Fibroblast of lung (primary cell): ENCODE results near the gene DPP6. TPM values are rescaled to one million over a fixed set of nuclear protein-coding genes. Genes with fewer than 3 reads are reported as not detected.

Source experiments
- DNase-seq, 2 donors: peaks; one replicate each; pipeline versions ENCODE4 v3.0.0 to v3.0.0-alpha.2; 2010; ENCODE audit warnings: low read depth in 2 of 2
- H2AFZ ChIP-seq: 2 replicates; pipeline ENCODE4 v1.5.1; 2012; ENCODE audit warnings: low read length, control low read depth, inconsistent platforms
- H3K27ac ChIP-seq: 2 replicates; pipeline ENCODE4 v1.5.1; 2011; ENCODE audit warnings: low read length, control low read depth; ENCODE audit not compliant: insufficient read depth
- H3K27me3 ChIP-seq: 2 replicates; pipeline ENCODE4 v1.5.1; 2011; ENCODE audit warnings: mild to moderate bottlenecking, low read length; ENCODE audit not compliant: control insufficient read depth, insufficient read depth
- H3K36me3 ChIP-seq: 2 replicates; pipeline ENCODE4 v1.5.1; 2011; ENCODE audit warnings: low read length; ENCODE audit not compliant: control insufficient read depth, insufficient read depth
- H3K4me1 ChIP-seq: 2 replicates; pipeline ENCODE4 v1.5.1; 2011; ENCODE audit warnings: low read length; ENCODE audit not compliant: control insufficient read depth, insufficient read depth; ENCODE audit errors: extremely low read depth
- H3K4me2 ChIP-seq: 2 replicates; pipeline ENCODE4 v1.5.1; 2011; ENCODE audit warnings: low read length, control low read depth; ENCODE audit not compliant: insufficient read depth; ENCODE audit errors: extremely low read depth
- H3K4me3 ChIP-seq, 4 experiments: fragments of 200-600 bp in 1 of 4; sonication (generic) in 1 of 4; replicated peaks in 1 of 4; 2 replicates each; pipeline ENCODE4 v1.5.1; 2011 to 2016; ENCODE audit warnings: low read length in 4 of 4, low read depth in 3 of 4, mild to moderate bottlenecking in 3 of 4, control low read depth in 2 of 4, inconsistent platforms in 1 of 4, mixed read lengths in 1 of 4; ENCODE audit not compliant: insufficient read depth in 1 of 4; ENCODE audit errors: control extremely low read depth in 1 of 4
- H3K79me2 ChIP-seq: 2 replicates; pipeline ENCODE4 v1.5.1; 2012; ENCODE audit warnings: mild to moderate bottlenecking, low read length, inconsistent platforms; ENCODE audit not compliant: control insufficient read depth, insufficient read depth
- H3K9ac ChIP-seq: 2 replicates; pipeline ENCODE4 v1.5.1; 2011; ENCODE audit warnings: mild to moderate bottlenecking, low read length, control low read depth; ENCODE audit not compliant: insufficient read depth
- H3K9me3 ChIP-seq: 2 replicates; pipeline ENCODE4 v1.5.1; 2012; ENCODE audit warnings: low read depth, low read length; ENCODE audit not compliant: control insufficient read depth, insufficient read depth
- H4K20me1 ChIP-seq: 2 replicates; pipeline ENCODE4 v1.5.1; 2011; ENCODE audit warnings: low read length; ENCODE audit not compliant: control insufficient read depth, insufficient read depth; ENCODE audit errors: extremely low read depth
- EZH2 ChIP-seq: IDR thresholded peaks from 2 replicates; pipeline ENCODE4 v1.5.1; 2012; ENCODE audit warnings: low read length, control low read depth, mild to moderate bottlenecking; ENCODE audit errors: missing control alignments
- polyA plus RNA-seq, 2 donors: library from polyadenylated mRNA; depleted of rRNA in 1 of 2; stranded (reverse) in 1 of 2; unstranded in 1 of 2; fragments of >200 nt; gene quantifications; 2 replicates each; pipeline ENCODE4 v1.2.1, GENCODE V29; 2011 to 2012; ENCODE audit warnings: missing spikeins in 1 of 2
- total RNA-seq: library from RNA; depleted of rRNA; stranded (reverse); fragments of >200 nt; gene quantifications from 2 replicates; pipeline ENCODE4 v1.2.1, GENCODE V29; 2014
- TF ChIP-seq, protein P1 (sequence below), 2 donors: IDR thresholded peaks in 1 of 2; conservative IDR thresholded peaks in 1 of 2; 1 replicate in 1 of 2; 2 replicates in 1 of 2; pipeline ENCODE4 v1.5.1; 2011 to 2012; ENCODE audit warnings: low read length in 2 of 2, control low read depth in 1 of 2, inconsistent platforms in 1 of 2, low read depth in 1 of 2, mild to moderate bottlenecking in 1 of 2

Gene DPP6
- total and polyA plus RNA-seq, 2 donors (not counting 1 experiment from before 2014, with no cell fraction given): not detected

DNA sequence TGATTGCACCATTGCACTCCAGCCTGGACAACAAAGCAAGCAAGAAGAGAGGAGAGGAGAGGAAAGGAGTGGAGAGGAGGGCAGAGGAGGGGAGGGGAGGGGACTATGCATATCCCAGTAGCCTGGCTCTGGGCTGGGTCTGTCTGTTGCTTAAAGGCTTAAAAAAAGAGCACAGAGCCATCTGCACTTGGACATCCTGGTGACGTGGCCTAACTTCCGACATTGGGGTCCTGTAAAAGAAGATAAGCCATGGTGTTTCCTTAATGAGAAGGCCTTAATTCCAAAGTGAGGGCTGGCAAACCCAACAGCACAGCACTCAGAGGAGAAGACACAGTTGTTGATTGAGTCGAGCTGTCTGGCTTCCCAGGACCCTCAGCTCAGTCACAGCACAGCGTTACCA is 598.1 kb downstream of the DPP6 start:
- no peaks in the 10 kb centered on the region for H3K36me3 ChIP-seq
- no peaks in the 10 kb centered on the region for H3K27me3 ChIP-seq
- H3K9me3 ChIP-seq: no peaks in the 10 kb centered on the region
- TF ChIP-seq, protein P1, sequence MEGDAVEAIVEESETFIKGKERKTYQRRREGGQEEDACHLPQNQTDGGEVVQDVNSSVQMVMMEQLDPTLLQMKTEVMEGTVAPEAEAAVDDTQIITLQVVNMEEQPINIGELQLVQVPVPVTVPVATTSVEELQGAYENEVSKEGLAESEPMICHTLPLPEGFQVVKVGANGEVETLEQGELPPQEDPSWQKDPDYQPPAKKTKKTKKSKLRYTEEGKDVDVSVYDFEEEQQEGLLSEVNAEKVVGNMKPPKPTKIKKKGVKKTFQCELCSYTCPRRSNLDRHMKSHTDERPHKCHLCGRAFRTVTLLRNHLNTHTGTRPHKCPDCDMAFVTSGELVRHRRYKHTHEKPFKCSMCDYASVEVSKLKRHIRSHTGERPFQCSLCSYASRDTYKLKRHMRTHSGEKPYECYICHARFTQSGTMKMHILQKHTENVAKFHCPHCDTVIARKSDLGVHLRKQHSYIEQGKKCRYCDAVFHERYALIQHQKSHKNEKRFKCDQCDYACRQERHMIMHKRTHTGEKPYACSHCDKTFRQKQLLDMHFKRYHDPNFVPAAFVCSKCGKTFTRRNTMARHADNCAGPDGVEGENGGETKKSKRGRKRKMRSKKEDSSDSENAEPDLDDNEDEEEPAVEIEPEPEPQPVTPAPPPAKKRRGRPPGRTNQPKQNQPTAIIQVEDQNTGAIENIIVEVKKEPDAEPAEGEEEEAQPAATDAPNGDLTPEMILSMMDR (conservative IDR thresholded peaks at IDR 0.05 in 1 of 2, IDR thresholded peaks at IDR 0.05 in 1 of 2; ENCODE audit: low read depth in 1 of 2, low read length in 2 of 2): no peak
- no peak for TF ChIP-seq EZH2
- no peak overlapping the region for H2AFZ ChIP-seq
- no peaks in the 10 kb centered on the region for H3K79me2 ChIP-seq
- no peaks in the 10 kb centered on the region for H4K20me1 ChIP-seq
- no peak overlapping the region for H3K4me2 ChIP-seq
- H3K4me1 ChIP-seq: no peaks in the 10 kb centered on the region
- DNase-seq: no peak
- no peak overlapping the region for H3K27ac ChIP-seq
- no peak overlapping the region for H3K4me3 ChIP-seq
- no peak overlapping the region for H3K9ac ChIP-seq

DNA sequence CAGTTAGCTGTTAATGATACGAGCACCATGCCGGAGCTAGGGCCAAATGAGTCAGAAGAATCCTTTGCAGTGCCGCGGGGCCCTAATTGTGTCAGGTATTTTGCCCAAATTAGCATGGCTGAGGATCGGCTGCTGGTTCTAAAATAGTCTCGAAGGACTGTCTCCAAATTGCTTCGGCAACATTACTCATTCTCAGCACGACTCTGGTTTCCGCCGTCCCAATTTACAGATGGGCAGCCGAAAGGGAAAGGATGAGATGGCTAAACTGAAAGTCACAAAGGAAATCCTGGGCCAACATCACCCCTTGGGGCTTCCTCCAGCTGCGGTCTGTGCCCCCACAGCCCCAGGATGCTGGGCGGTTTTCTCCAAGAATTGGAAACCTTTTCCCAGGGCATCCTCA is 599.3 kb downstream of the DPP6 start:
- DNase-seq: no peak
- no peak overlapping the region for H3K4me2 ChIP-seq
- H3K36me3 ChIP-seq: no peaks in the 10 kb centered on the region
- no peak overlapping the region for H3K27ac ChIP-seq
- H3K4me1 ChIP-seq: no peaks in the 10 kb centered on the region
- no peak for TF ChIP-seq EZH2
- TF ChIP-seq, protein P1 (conservative IDR thresholded peaks at IDR 0.05 in 1 of 2, IDR thresholded peaks at IDR 0.05 in 1 of 2; ENCODE audit: low read depth in 1 of 2, low read length in 2 of 2): no peak
- no peak overlapping the region for H2AFZ ChIP-seq
- no peak overlapping the region for H3K4me3 ChIP-seq
- no peaks in the 10 kb centered on the region for H3K79me2 ChIP-seq
- H3K9me3 ChIP-seq: no peaks in the 10 kb centered on the region
- no peaks in the 10 kb centered on the region for H4K20me1 ChIP-seq
- no peak overlapping the region for H3K9ac ChIP-seq
- H3K27me3 ChIP-seq: no peaks in the 10 kb centered on the region

DNA sequence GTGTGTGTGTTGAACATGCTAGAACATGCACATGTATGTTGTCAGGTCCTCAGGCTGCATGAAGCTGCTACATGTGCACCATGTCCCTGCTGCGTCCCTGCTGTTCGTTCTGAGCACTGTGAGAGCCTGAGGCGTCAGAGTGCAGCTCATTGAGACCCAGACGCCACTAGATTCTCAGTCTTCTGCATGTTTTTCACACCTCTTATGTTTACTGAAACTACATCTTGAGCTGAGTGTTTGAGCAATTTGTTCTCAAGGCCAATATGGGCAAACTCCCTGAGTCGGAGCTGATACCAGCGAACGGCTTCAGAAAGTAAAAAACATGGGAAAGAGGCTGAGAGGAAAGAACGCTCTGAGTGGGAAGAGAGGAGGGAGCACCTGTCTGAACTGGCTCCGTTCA is 600.4 kb downstream of the DPP6 start:
- H3K36me3 ChIP-seq: no peaks in the 10 kb centered on the region
- no peaks in the 10 kb centered on the region for H3K27me3 ChIP-seq
- no peaks in the 10 kb centered on the region for H3K9me3 ChIP-seq
- TF ChIP-seq, protein P1 (conservative IDR thresholded peaks at IDR 0.05 in 1 of 2, IDR thresholded peaks at IDR 0.05 in 1 of 2; ENCODE audit: low read depth in 1 of 2, low read length in 2 of 2): no peak
- TF ChIP-seq EZH2: no peak
- H3K4me1 ChIP-seq: no peaks in the 10 kb centered on the region
- no peak overlapping the region for H3K4me2 ChIP-seq
- H2AFZ ChIP-seq: no peak overlapping the region
- no peak overlapping the region for H3K27ac ChIP-seq
- H3K9ac ChIP-seq: no peak overlapping the region
- no peak for DNase-seq
- no peaks in the 10 kb centered on the region for H4K20me1 ChIP-seq
- no peaks in the 10 kb centered on the region for H3K79me2 ChIP-seq
- no peak overlapping the region for H3K4me3 ChIP-seq
